GM19043 (cell line): ENCODE data around the gene AQP5.
A peak's percentile ranks its signal among the peaks of the same experiment; 100 is the strongest.

ENCODE experiments used
- ATAC-seq: cut with Tn5 transposase; IDR thresholded peaks from one replicate; pipeline ENCODE4 v1.9.1; 2021; ENCODE audit warnings: low read depth; ENCODE audit not compliant: unreplicated experiment

AQP5 gene

GRCh38 chr12:49930515-49931288, 31.0 kb upstream of the AQP5 start:
- ATAC-seq: no peak

- ATAC-seq: no peak
Observed at GRCh38 chr12:49932023-49932422, 29.6 kb upstream of the AQP5 start.

- no peak for ATAC-seq
Observed at GRCh38 chr12:49932533-49933130, 29.0 kb upstream of the AQP5 start.

GRCh38 chr12:49933796-49934195, 27.9 kb upstream of the AQP5 start:
- ATAC-seq: no peak

- no peak for ATAC-seq
Observed at GRCh38 chr12:49934505-49934904, 27.2 kb upstream of the AQP5 start.

- ATAC-seq: no peak
Observed at GRCh38 chr12:49936925-49937324, 24.7 kb upstream of the AQP5 start.

- ATAC-seq: no peak
Observed at GRCh38 chr12:49937639-49938300, 23.9 kb upstream of the AQP5 start.

GRCh38 chr12:49939307-49939706, 22.4 kb upstream of the AQP5 start:
- no peak for ATAC-seq

GRCh38 chr12:49939707-49940106, 22.0 kb upstream of the AQP5 start:
- no peak for ATAC-seq

- ATAC-seq: no peak
Observed at GRCh38 chr12:49941556-49942511, 19.8 kb upstream of the AQP5 start.

- no peak for ATAC-seq
Observed at GRCh38 chr12:49942512-49942893, 19.2 kb upstream of the AQP5 start.

GRCh38 chr12:49942921-49943624, 18.6 kb upstream of the AQP5 start:
- no peak for ATAC-seq

- no peak for ATAC-seq
Observed at GRCh38 chr12:49943625-49943960, 18.1 kb upstream of the AQP5 start.

GRCh38 chr12:49944046-49944445, 17.6 kb upstream of the AQP5 start:
- no peak for ATAC-seq

GRCh38 chr12:49944718-49945117, 17.0 kb upstream of the AQP5 start:
- ATAC-seq: no peak

GRCh38 chr12:49945394-49946080, 16.1 kb upstream of the AQP5 start:
- peak; percentile 95 for ATAC-seq

- ATAC-seq: no peak
Observed at GRCh38 chr12:49946086-49946485, 15.6 kb upstream of the AQP5 start.

- ATAC-seq: no peak
Observed at GRCh38 chr12:49946497-49946896, 15.2 kb upstream of the AQP5 start.

GRCh38 chr12:49947593-49948226, 14.0 kb upstream of the AQP5 start:
- ATAC-seq: no peak
